Liver (tissue), 9 donors: ENCODE results near the gene SNF8. TPM values are rescaled to one million over a fixed set of nuclear protein-coding genes. Genes with fewer than 3 reads are reported as not detected.

Experiments used
- DNase-seq: peaks from one replicate; pipeline ENCODE4 v3.0.0-alpha.2; 2017; ENCODE audit warnings: low spot score
- H3K27ac ChIP-seq, 2 donors: one replicate each; pipeline ENCODE4 v1.7.0; 2013; ENCODE audit warnings: inconsistent platforms in 2 of 2, low read length in 2 of 2, control low read depth in 1 of 2, low read depth in 1 of 2, mild to moderate bottlenecking in 1 of 2
- H3K27me3 ChIP-seq, 4 donors: one replicate each; pipeline versions ENCODE4 v1.6.1 to v1.7.0; 2013; ENCODE audit warnings: low read length in 3 of 4, inconsistent platforms in 1 of 4, mild to moderate bottlenecking in 1 of 4, moderate library complexity in 1 of 4; ENCODE audit not compliant: control insufficient read depth in 4 of 4, insufficient read depth in 4 of 4
- H3K36me3 ChIP-seq, 4 donors: one replicate each; pipeline versions ENCODE4 v1.6.1 to v1.7.0; 2013; ENCODE audit warnings: low read length in 3 of 4, mild to moderate bottlenecking in 3 of 4, low read depth in 1 of 4, moderate library complexity in 1 of 4; ENCODE audit not compliant: control insufficient read depth in 4 of 4, insufficient read depth in 3 of 4
- H3K4me1 ChIP-seq, 4 donors: one replicate each; pipeline versions ENCODE4 v1.6.1 to v1.7.0; 2013; ENCODE audit warnings: low read length in 3 of 4, mild to moderate bottlenecking in 3 of 4, moderate library complexity in 1 of 4; ENCODE audit not compliant: control insufficient read depth in 4 of 4, insufficient read depth in 4 of 4
- H3K4me3 ChIP-seq, 3 donors: one replicate each; pipeline versions ENCODE4 v1.6.1 to v1.7.0; 2013; ENCODE audit warnings: low read length in 3 of 3, control low read depth in 1 of 3, low read depth in 1 of 3, mild to moderate bottlenecking in 1 of 3
- H3K9ac ChIP-seq, 2 donors: one replicate each; pipeline ENCODE4 v1.7.0; 2013; ENCODE audit warnings: low read length in 2 of 2, mild to moderate bottlenecking in 2 of 2, moderate library complexity in 2 of 2, control low read depth in 1 of 2, low read depth in 1 of 2
- H3K9me3 ChIP-seq, 4 donors: one replicate each; pipeline versions ENCODE4 v1.6.1 to v1.7.0; 2013; ENCODE audit warnings: low read length in 3 of 4; ENCODE audit not compliant: control insufficient read depth in 4 of 4
- ATF3 ChIP-seq: IDR thresholded peaks from 2 replicates; pipeline ENCODE4 v1.6.1; 2016; ENCODE audit warnings: antibody characterized with exemption
- CTCF ChIP-seq: fragments of 150-350 bp; IDR thresholded peaks from 2 replicates; pipeline ENCODE4 v1.5.1; 2017; ENCODE audit warnings: improper control_type of control experiment, low read depth, low read length; ENCODE audit not compliant: missing input control
- FOXA1 ChIP-seq: IDR thresholded peaks from 2 replicates; pipeline ENCODE4 v1.6.1; 2016; ENCODE audit warnings: antibody characterized with exemption
- FOXA2 ChIP-seq: IDR thresholded peaks from 2 replicates; pipeline ENCODE4 v1.6.1; 2016; ENCODE audit warnings: antibody characterized with exemption
- GABPA ChIP-seq, 2 donors: IDR thresholded peaks in 1 of 2; conservative IDR thresholded peaks in 1 of 2; 2 replicates each; pipeline ENCODE4 v1.6.1; 2016; ENCODE audit warnings: antibody characterized with exemption in 2 of 2, mild to moderate bottlenecking in 1 of 2, moderate library complexity in 1 of 2
- HNF4A ChIP-seq, 2 donors: conservative IDR thresholded peaks; 2 replicates each; pipeline ENCODE4 v1.6.1; 2016; ENCODE audit warnings: antibody characterized with exemption in 2 of 2, mild to moderate bottlenecking in 2 of 2
- HNF4G ChIP-seq: IDR thresholded peaks from 2 replicates; pipeline ENCODE4 v1.6.1; 2016; ENCODE audit warnings: antibody characterized with exemption
- JUND ChIP-seq, 2 donors: IDR thresholded peaks; 2 replicates each; pipeline ENCODE4 v1.6.1; 2016; ENCODE audit warnings: antibody characterized with exemption in 2 of 2
- NR2F2 ChIP-seq: IDR thresholded peaks from 2 replicates; pipeline ENCODE4 v1.6.1; 2016; ENCODE audit warnings: antibody characterized with exemption
- RAD21 ChIP-seq, 2 donors: IDR thresholded peaks; 2 replicates each; pipeline ENCODE4 v1.6.1; 2016; ENCODE audit warnings: antibody characterized with exemption in 2 of 2, mild to moderate bottlenecking in 2 of 2
- REST ChIP-seq: IDR thresholded peaks from 2 replicates; pipeline ENCODE4 v1.6.1; 2016; ENCODE audit warnings: antibody characterized with exemption, mild to moderate bottlenecking
- RXRA ChIP-seq, 2 donors: IDR thresholded peaks; 2 replicates each; pipeline ENCODE4 v1.6.1; 2017 to 2018; ENCODE audit warnings: antibody characterized with exemption in 2 of 2, mild to moderate bottlenecking in 1 of 2
- SP1 ChIP-seq: IDR thresholded peaks from 2 replicates; pipeline ENCODE4 v1.6.1; 2018; ENCODE audit warnings: antibody characterized with exemption, mild to moderate bottlenecking
- TAF1 ChIP-seq: conservative IDR thresholded peaks from 2 replicates; pipeline ENCODE4 v1.6.1; 2016; ENCODE audit warnings: antibody characterized with exemption, mild to moderate bottlenecking
- YY1 ChIP-seq: IDR thresholded peaks from 2 replicates; pipeline ENCODE4 v1.6.1; 2016; ENCODE audit warnings: antibody characterized with exemption, mild to moderate bottlenecking
- WGBS: extraction: QIAGEN DNeasy Blood & Tissue Kit; methylation state at CpG from one replicate; pipeline ENCODE4 v1.1.7; 2013; 5-methylcytosine and 5-hydroxymethylcytosine counted together
- polyA plus RNA-seq, 2 donors: library from polyadenylated mRNA; stranded (reverse) in 1 of 2; unstranded in 1 of 2; fragments of 200-250 nt in 1 of 2; fragments of >200 nt in 1 of 2; fragmentation: Nextera tagmentation in 1 of 2; extraction: Ambion mirVana in 1 of 2; gene quantifications; one replicate each; pipeline versions ENCODE4 v1.2.1 to v1.2.3, GENCODE V29; 2013 to 2015
- total RNA-seq, 2 donors: library from RNA; depleted of rRNA; stranded (reverse); fragments of >200 nt; gene quantifications; one replicate each; pipeline ENCODE4 v1.2.3, GENCODE V29; 2014
- TF ChIP-seq, protein P1 (sequence below): IDR thresholded peaks from 2 replicates; pipeline ENCODE4 v1.6.1; 2016; ENCODE audit warnings: antibody characterized with exemption
- donor health status: healthy.
- donor health status: healthy.
- donor health status: healthy.
- donor health status: healthy.
- donor health status: healthy.

Gene SNF8
- total and polyA plus RNA-seq, 4 donors, result 40.5 to 78.2 (median 60.8) TPM

- WGBS, result 2% methylated on average over 36 of the region's 36 CpGs
- Histone ChIP-seq H3K4me1 (peaks cover 4 to 24% (median 21%) of the 10 kb centered on the region in 4 donors), H3K27me3 (no peaks in the 10 kb centered on the region), H3K27ac (peak overlapping the region; percentile 71 to 81), H3K36me3 (peaks cover 0 to 15% (median 8%) of the 10 kb centered on the region in 4 donors), H3K9ac (peak overlapping the region; percentile 43 to 51), H3K9me3 (no peaks in the 10 kb centered on the region), H3K4me3 (peak overlapping the region; percentile 59 to 97 (median 63))
- DNase-seq, result peak; percentile 83
- TF ChIP-seq JUND (IDR thresholded peaks at IDR 0.05) (no peak), FOXA2 (no peak), GABPA (IDR thresholded peaks at IDR 0.05 in 1 of 2, conservative IDR thresholded peaks at IDR 0.05 in 1 of 2) (no peak), RAD21 (IDR thresholded peaks at IDR 0.05) (no peak), SP1 (no peak), NR2F2 (no peak), CTCF (no peak), FOXA1 (no peak), YY1 (no peak), ATF3 (no peak), REST (no peak)
- TF ChIP-seq, protein P1, sequence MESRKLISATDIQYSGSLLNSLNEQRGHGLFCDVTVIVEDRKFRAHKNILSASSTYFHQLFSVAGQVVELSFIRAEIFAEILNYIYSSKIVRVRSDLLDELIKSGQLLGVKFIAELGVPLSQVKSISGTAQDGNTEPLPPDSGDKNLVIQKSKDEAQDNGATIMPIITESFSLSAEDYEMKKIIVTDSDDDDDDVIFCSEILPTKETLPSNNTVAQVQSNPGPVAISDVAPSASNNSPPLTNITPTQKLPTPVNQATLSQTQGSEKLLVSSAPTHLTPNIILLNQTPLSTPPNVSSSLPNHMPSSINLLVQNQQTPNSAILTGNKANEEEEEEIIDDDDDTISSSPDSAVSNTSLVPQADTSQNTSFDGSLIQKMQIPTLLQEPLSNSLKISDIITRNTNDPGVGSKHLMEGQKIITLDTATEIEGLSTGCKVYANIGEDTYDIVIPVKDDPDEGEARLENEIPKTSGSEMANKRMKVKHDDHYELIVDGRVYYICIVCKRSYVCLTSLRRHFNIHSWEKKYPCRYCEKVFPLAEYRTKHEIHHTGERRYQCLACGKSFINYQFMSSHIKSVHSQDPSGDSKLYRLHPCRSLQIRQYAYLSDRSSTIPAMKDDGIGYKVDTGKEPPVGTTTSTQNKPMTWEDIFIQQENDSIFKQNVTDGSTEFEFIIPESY, result no peak
Observed at GRCh38 chr17:48908853-48909394, 35.7 kb downstream of the SNF8 start.

GRCh38 chr17:48908047-48908843, 36.4 kb downstream of the SNF8 start, which contains the start of gene UBE2Z:
TSS of gene UBE2Z (plus strand) at chr17:48908407. CDS start at chr17:48908504, 97 bp downstream.
- under 1% methylated on average over 81 of the region's 81 CpGs for WGBS
- Histone ChIP-seq H3K9ac (peak within 1 kb of the TSS; percentile 43 to 71), H3K4me1 (peaks cover 4 to 24% (median 21%) of the 10 kb centered on the region in 4 donors), H3K27ac (peak within 1 kb of the TSS; percentile 71 to 81), H3K36me3 (peaks cover 0 to 10% (median 8%) of the 10 kb centered on the region in 4 donors), H3K9me3 (no peaks in the 10 kb centered on the region), H3K27me3 (no peaks in the 10 kb centered on the region), H3K4me3 (peak within 1 kb of the TSS; percentile 80 to 97 (median 89))
- peak; percentile 96 for DNase-seq
- TF ChIP-seq REST, result peak; percentile 57
- TF ChIP-seq FOXA2, result no peak
- no peak for TF ChIP-seq HNF4A (conservative IDR thresholded peaks at IDR 0.05)
- peak in 1 of 2 donors; percentile 76 for TF ChIP-seq GABPA (IDR thresholded peaks at IDR 0.05 in 1 of 2, conservative IDR thresholded peaks at IDR 0.05 in 1 of 2)
- no peak for TF ChIP-seq NR2F2
- TF ChIP-seq, protein P1, result no peak
- TF ChIP-seq RAD21 (IDR thresholded peaks at IDR 0.05), result peak in 1 of 2 donors; percentile 16
- peak; percentile 88 for TF ChIP-seq TAF1
- peak; percentile 49 for TF ChIP-seq SP1
- TF ChIP-seq JUND (IDR thresholded peaks at IDR 0.05), result no peak
- TF ChIP-seq HNF4G, result no peak
- peak in 1 of 2 donors; percentile 23 for TF ChIP-seq RXRA (IDR thresholded peaks at IDR 0.05)
